Keratinocyte (primary cell): ENCODE results near the gene RAB39A. TPM values are rescaled to one million over a fixed set of nuclear protein-coding genes. Genes with fewer than 3 reads are reported as not detected.
"Not testable (repeated sequence)": the region's sequence is repeated elsewhere in the genome, so short reads cannot be mapped to it uniquely, and the experiment has no call there.

Experiments
- DNase-seq: peaks from one replicate; pipeline ENCODE4 v3.0.0-alpha.2; 2011; ENCODE audit warnings: low read depth, missing footprints, low spot score
- FAIRE-seq: peaks from 2 replicates; lab custom pipeline; 2011; peaks lifted over from hg19 to GRCh38; lab: Jason Lieb, UNC
- H2AFZ ChIP-seq: 2 replicates; pipeline ENCODE4 v1.6.0; 2012; ENCODE audit warnings: low read length, control low read depth, inconsistent platforms; ENCODE audit not compliant: control insufficient read depth
- H3K27ac ChIP-seq: 2 replicates; pipeline ENCODE4 v1.5.1; 2011; ENCODE audit warnings: low read length; ENCODE audit not compliant: control insufficient read depth, insufficient read depth
- H3K27me3 ChIP-seq: 3 replicates; pipeline ENCODE4 v1.6.0; 2011; ENCODE audit warnings: low read length; ENCODE audit not compliant: control insufficient read depth, insufficient read depth; ENCODE audit errors: extremely low read depth
- H3K36me3 ChIP-seq, 2 experiments: 2 replicates in 1 of 2; 3 replicates in 1 of 2; pipeline ENCODE4 v1.5.1; 2011; ENCODE audit warnings: low read length in 2 of 2, mild to moderate bottlenecking in 1 of 2; ENCODE audit not compliant: control insufficient read depth in 2 of 2, insufficient read depth in 2 of 2; ENCODE audit errors: extremely low read depth in 1 of 2
- H3K4me1 ChIP-seq: 3 replicates; pipeline ENCODE4 v1.5.1; 2011; ENCODE audit warnings: low read length; ENCODE audit not compliant: control insufficient read depth, insufficient read depth; ENCODE audit errors: extremely low read depth
- H3K4me2 ChIP-seq: 3 replicates; pipeline ENCODE4 v1.6.0; 2011; ENCODE audit warnings: low read depth, low read length; ENCODE audit not compliant: control insufficient read depth, insufficient read depth; ENCODE audit errors: extremely low read depth
- H3K4me3 ChIP-seq, 3 experiments: fragments of 200-600 bp in 1 of 3; sonication (generic) in 1 of 3; 2 replicates in 2 of 3; 3 replicates in 1 of 3; pipeline ENCODE4 v1.5.1; 2011 to 2016; ENCODE audit warnings: low read length in 3 of 3, mild to moderate bottlenecking in 3 of 3, control low read depth in 2 of 3, inconsistent platforms in 1 of 3, low read depth in 1 of 3, mixed read lengths in 1 of 3, mixed run types in 1 of 3, moderate library complexity in 1 of 3; ENCODE audit not compliant: control insufficient read depth in 2 of 3, insufficient read depth in 2 of 3; ENCODE audit errors: extremely low read depth in 1 of 3
- H3K79me2 ChIP-seq: 2 replicates; pipeline ENCODE4 v1.6.0; 2012; ENCODE audit warnings: low read length; ENCODE audit not compliant: control insufficient read depth, insufficient read depth
- H3K9ac ChIP-seq: 3 replicates; pipeline ENCODE4 v1.6.0; 2011; ENCODE audit warnings: low read length; ENCODE audit not compliant: control insufficient read depth, insufficient read depth; ENCODE audit errors: extremely low read depth
- H3K9me1 ChIP-seq: 3 replicates; pipeline ENCODE4 v1.6.0; 2011; ENCODE audit warnings: low read length; ENCODE audit not compliant: control insufficient read depth, insufficient read depth; ENCODE audit errors: extremely low read depth
- H3K9me3 ChIP-seq: 2 replicates; pipeline ENCODE4 v1.5.1; 2012; ENCODE audit warnings: low read depth, low read length; ENCODE audit not compliant: control insufficient read depth
- H4K20me1 ChIP-seq: 3 replicates; pipeline ENCODE4 v1.6.0; 2011; ENCODE audit warnings: low read length; ENCODE audit not compliant: control insufficient read depth, insufficient read depth; ENCODE audit errors: extremely low read depth
- CTCF ChIP-seq, 3 experiments: IDR thresholded peaks in 1 of 3; conservative IDR thresholded peaks in 1 of 3; optimal IDR thresholded peaks in 1 of 3; 2 replicates in 2 of 3; 3 replicates in 1 of 3; pipeline versions ENCODE3 to v1.5.1; 2011; ENCODE audit warnings: low read length in 3 of 3, mild to moderate bottlenecking in 3 of 3, moderate library complexity in 2 of 3, control low read depth in 1 of 3, inconsistent platforms in 1 of 3; ENCODE audit not compliant: insufficient read depth in 2 of 3; ENCODE audit errors: extremely low read depth in 1 of 3
- EZH2 ChIP-seq: IDR thresholded peaks from one replicate; pipeline ENCODE4 v1.6.1; 2012; ENCODE audit warnings: inconsistent platforms, mild to moderate bottlenecking, low read length, moderate library complexity
- dilution Hi-C: fragments of 300-500 bp; cut with MboI; formaldehyde crosslinking; loops from one replicate; pipeline ENCODE4 v1.7.0; 2020; ENCODE audit warnings: low sequenced_read_pairs; ENCODE audit not compliant: extremely low pct_ligation_motif_present
- polyA plus RNA-seq, 5 experiments: library from polyadenylated mRNA; depleted of rRNA in 3 of 5; stranded (reverse) in 3 of 5; stranded (forward) in 1 of 5; unstranded in 1 of 5; fragments of >200 nt; gene quantifications; 1 replicate in 1 of 5; 2 replicates in 3 of 5; 3 replicates in 1 of 5; pipeline versions ENCODE4 v1.2.1 to v1.2.3, GENCODE V29; 2011 to 2012; ENCODE audit warnings: missing spikeins in 2 of 5, low read depth in 1 of 5, low replicate concordance in 1 of 5

The RAB39A gene
- polyA plus RNA-seq, 1 donor (not counting 4 experiments of a cell fraction or from before 2014, with no cell fraction given), result not detected

- Histone ChIP-seq H3K4me3 (no peak overlapping the region), H4K20me1 (no peaks in the 10 kb centered on the region), H3K9me3 (no peaks in the 10 kb centered on the region), H3K4me1 (no peaks in the 10 kb centered on the region), H3K9ac (no peak overlapping the region), H3K36me3 (no peaks in the 10 kb centered on the region), H3K27me3 (no peaks in the 10 kb centered on the region), H3K4me2 (no peak overlapping the region), H3K27ac (no peak overlapping the region), H3K79me2 (no peaks in the 10 kb centered on the region), H2AFZ (no peak overlapping the region), H3K9me1 (no peaks in the 10 kb centered on the region)
- dilution Hi-C loops, result no loop called here
- DNase-seq (no peak), FAIRE-seq (peak; percentile 56)
- TF ChIP-seq CTCF (optimal IDR thresholded peaks at IDR 0.05 in 1 of 3, IDR thresholded peaks at IDR 0.05 in 1 of 3, conservative IDR thresholded peaks at IDR 0.05 in 1 of 3; ENCODE audit: extremely low read depth in 1 of 3, insufficient read depth in 2 of 3, low read length in 3 of 3) (peak; percentile 65 to 82 (median 69)), EZH2 (no peak)
Observed at GRCh38 chr11:107916671-107917241, 11.5 kb upstream of the RAB39A start.

GRCh38 chr11:107921997-107922396 is 6.3 kb upstream of the RAB39A start:
- H3K9ac ChIP-seq, result no peak overlapping the region
- H3K4me3 ChIP-seq, result no peak overlapping the region
- no peaks in the 10 kb centered on the region for H3K79me2 ChIP-seq
- no peaks in the 10 kb centered on the region for H3K9me3 ChIP-seq
- no peak overlapping the region for H3K27ac ChIP-seq
- H3K36me3 ChIP-seq, result no peaks in the 10 kb centered on the region
- H4K20me1 ChIP-seq, result no peaks in the 10 kb centered on the region
- H3K9me1 ChIP-seq, result peaks cover 2% of the 10 kb centered on the region
- H3K27me3 ChIP-seq, result no peaks in the 10 kb centered on the region
- H3K4me1 ChIP-seq, result no peaks in the 10 kb centered on the region
- no peak overlapping the region for H2AFZ ChIP-seq
- dilution Hi-C loops, result no loop called here
- DNase-seq, result no peak
- FAIRE-seq, result no peak
- no peak for TF ChIP-seq CTCF (optimal IDR thresholded peaks at IDR 0.05 in 1 of 3, IDR thresholded peaks at IDR 0.05 in 1 of 3, conservative IDR thresholded peaks at IDR 0.05 in 1 of 3; ENCODE audit: extremely low read depth in 1 of 3, insufficient read depth in 2 of 3, low read length in 3 of 3)
- TF ChIP-seq EZH2, result no peak
- no peak overlapping the region for H3K4me2 ChIP-seq

GRCh38 chr11:107923519-107923918 is 4.7 kb upstream of the RAB39A start:
- DNase-seq, H3K9me1 ChIP-seq, H3K79me2 ChIP-seq, H3K36me3 ChIP-seq, dilution Hi-C loops, H4K20me1 ChIP-seq, H3K9me3 ChIP-seq, H3K4me2 ChIP-seq, FAIRE-seq, H3K27me3 ChIP-seq, H2AFZ ChIP-seq, H3K4me1 ChIP-seq, H3K4me3 ChIP-seq, H3K27ac ChIP-seq, H3K9ac ChIP-seq: not testable (repeated sequence)
